Stimulated activated CD8-positive, alpha-beta memory T cell treated with anti-CD3 and anti-CD28 coated beads, Interleukin-4, amount 100 ng/mL, for 4 hours (primary cell): Measurements from ENCODE around the gene SLC12A7.

Experiments used
- DNase-seq, 2 donors: peaks; one replicate each; pipeline ENCODE4 v3.0.0-alpha.2; 2020; ENCODE audit warnings: low read depth in 2 of 2, low spot score in 1 of 2

Gene SLC12A7

GRCh38 chr5:1053391-1054017 is 58.4 kb downstream of the SLC12A7 start:
- no peak for DNase-seq

- DNase-seq: no peak
Measured at GRCh38 chr5:1052641-1053390, 59.0 kb downstream of the SLC12A7 start.

- no peak for DNase-seq
Measured at GRCh38 chr5:1052076-1052475, 59.8 kb downstream of the SLC12A7 start.

- no peak for DNase-seq
Measured at GRCh38 chr5:1051366-1051720, 60.5 kb downstream of the SLC12A7 start.

GRCh38 chr5:1050423-1051365 is 61.2 kb downstream of the SLC12A7 start:
- no peak for DNase-seq

- no peak for DNase-seq
Measured at GRCh38 chr5:1048861-1049838, 62.7 kb downstream of the SLC12A7 start.

- no peak for DNase-seq
Measured at GRCh38 chr5:1048162-1048721, 63.6 kb downstream of the SLC12A7 start.

- DNase-seq: no peak
Measured at GRCh38 chr5:1047332-1047965, 64.4 kb downstream of the SLC12A7 start.

- no peak for DNase-seq
Measured at GRCh38 chr5:1045960-1046560, 65.8 kb downstream of the SLC12A7 start.

GRCh38 chr5:1044117-1044516 is 67.7 kb downstream of the SLC12A7 start:
- DNase-seq: no peak

- DNase-seq: no peak
Measured at GRCh38 chr5:1043327-1043726, 68.5 kb downstream of the SLC12A7 start.

GRCh38 chr5:1042626-1043025 is 69.2 kb downstream of the SLC12A7 start:
- no peak for DNase-seq

GRCh38 chr5:1041225-1042143 is 70.4 kb downstream of the SLC12A7 start:
- no peak for DNase-seq

- no peak for DNase-seq
Measured at GRCh38 chr5:1040571-1040970, 71.3 kb downstream of the SLC12A7 start.

GRCh38 chr5:1039706-1040260 is 72.1 kb downstream of the SLC12A7 start:
- DNase-seq: no peak

- DNase-seq: no peak
Measured at GRCh38 chr5:1039210-1039548, 72.7 kb downstream of the SLC12A7 start.

- no peak for DNase-seq
Measured at GRCh38 chr5:1038417-1039209, 73.2 kb downstream of the SLC12A7 start.
